Upper lobe of right lung (tissue), 1 donor: ENCODE results near the gene SCMH1. TPM values are rescaled to one million over a fixed set of nuclear protein-coding genes. Genes with fewer than 3 reads are reported as not detected.

Source experiments
- ATAC-seq: fragments of 200-7000 bp; cut with Tn5 transposase; one replicate; pipeline ENCODE4 v1.9.1; 2020; ENCODE audit warnings: mild to moderate bottlenecking, moderate library complexity
- DNase-seq: peaks from one replicate; pipeline ENCODE4 v3.0.0-alpha.2; 2020
- H3K27ac ChIP-seq: fragments of 200-600 bp; one replicate; pipeline ENCODE4 v1.8.0; 2022
- H3K27me3 ChIP-seq: fragments of 200-600 bp; one replicate; pipeline ENCODE4 v1.8.0; 2022; ENCODE audit warnings: mild to moderate bottlenecking
- H3K36me3 ChIP-seq: fragments of 200-600 bp; one replicate; pipeline ENCODE4 v1.8.0; 2022
- H3K4me1 ChIP-seq: fragments of 200-600 bp; one replicate; pipeline ENCODE4 v1.8.0; 2022
- H3K4me3 ChIP-seq: fragments of 200-600 bp; one replicate; pipeline ENCODE4 v1.8.0; 2022; ENCODE audit warnings: mild to moderate bottlenecking
- H3K9me3 ChIP-seq: fragments of 200-600 bp; one replicate; pipeline ENCODE4 v1.8.0; 2022
- intact Hi-C: fragments of 100-400 bp; cut with DNase I; formaldehyde crosslinking; loops from one replicate; pipeline ENCODE4 v1.11.0; 2022
- total RNA-seq: library from RNA; stranded (reverse); fragmentation: NEBNext Ultra II Directional; extraction: Animal tissue kit (Norgen Biotek cat#: 25700); gene quantifications from one replicate; pipeline ENCODE4 v1.2.1, GENCODE V29; 2021
- TF ChIP-seq, protein P1 (sequence below): fragments of 200-600 bp; IDR thresholded peaks from one replicate; pipeline ENCODE4 v1.8.0; 2022; ENCODE audit warnings: antibody characterized with exemption
- donor health status: DM: no; HTN: yes; CAD: no; lungs with severe emphysema.

The SCMH1 gene
- total RNA-seq, 1 donor from 2014 or later: 37.2 TPM

GRCh38 chr1:41249319-41249718 is 7.2 kb upstream of the SCMH1 start:
- TF ChIP-seq, protein P1, sequence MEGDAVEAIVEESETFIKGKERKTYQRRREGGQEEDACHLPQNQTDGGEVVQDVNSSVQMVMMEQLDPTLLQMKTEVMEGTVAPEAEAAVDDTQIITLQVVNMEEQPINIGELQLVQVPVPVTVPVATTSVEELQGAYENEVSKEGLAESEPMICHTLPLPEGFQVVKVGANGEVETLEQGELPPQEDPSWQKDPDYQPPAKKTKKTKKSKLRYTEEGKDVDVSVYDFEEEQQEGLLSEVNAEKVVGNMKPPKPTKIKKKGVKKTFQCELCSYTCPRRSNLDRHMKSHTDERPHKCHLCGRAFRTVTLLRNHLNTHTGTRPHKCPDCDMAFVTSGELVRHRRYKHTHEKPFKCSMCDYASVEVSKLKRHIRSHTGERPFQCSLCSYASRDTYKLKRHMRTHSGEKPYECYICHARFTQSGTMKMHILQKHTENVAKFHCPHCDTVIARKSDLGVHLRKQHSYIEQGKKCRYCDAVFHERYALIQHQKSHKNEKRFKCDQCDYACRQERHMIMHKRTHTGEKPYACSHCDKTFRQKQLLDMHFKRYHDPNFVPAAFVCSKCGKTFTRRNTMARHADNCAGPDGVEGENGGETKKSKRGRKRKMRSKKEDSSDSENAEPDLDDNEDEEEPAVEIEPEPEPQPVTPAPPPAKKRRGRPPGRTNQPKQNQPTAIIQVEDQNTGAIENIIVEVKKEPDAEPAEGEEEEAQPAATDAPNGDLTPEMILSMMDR: no peak
- no peak for ATAC-seq
- H3K36me3 ChIP-seq: no peaks in the 10 kb centered on the region
- no peak overlapping the region for H3K4me3 ChIP-seq
- peaks cover 4% of the 10 kb centered on the region for H3K27me3 ChIP-seq
- no peaks in the 10 kb centered on the region for H3K4me1 ChIP-seq
- no peak overlapping the region for H3K27ac ChIP-seq
- no peak for DNase-seq
- intact Hi-C loops: no loop called here
- no peaks in the 10 kb centered on the region for H3K9me3 ChIP-seq

DNA sequence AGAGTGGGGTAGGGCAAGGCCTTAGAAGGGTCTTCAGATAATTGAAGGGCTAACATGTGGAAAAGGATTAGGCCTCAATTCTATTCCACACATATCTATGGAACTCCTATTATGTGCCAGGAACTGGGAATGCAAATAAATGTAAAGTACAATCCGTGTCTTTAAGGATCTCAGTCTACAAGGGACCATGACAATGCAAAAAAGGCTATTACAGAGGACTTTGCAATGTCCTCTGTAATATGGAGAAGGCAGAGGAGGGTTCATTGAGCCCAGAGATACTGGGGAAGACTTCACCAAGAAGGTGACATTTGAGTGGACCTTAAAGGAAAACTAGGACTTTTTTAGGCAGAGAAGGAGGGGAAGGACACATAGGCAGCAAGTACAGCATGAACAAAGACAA is 4.5 kb upstream of the SCMH1 start:
- Histone ChIP-seq H3K9me3 (no peaks in the 10 kb centered on the region), H3K36me3 (no peaks in the 10 kb centered on the region), H3K27me3 (no peaks in the 10 kb centered on the region), H3K27ac (no peak overlapping the region), H3K4me3 (no peak overlapping the region), H3K4me1 (no peaks in the 10 kb centered on the region)
- intact Hi-C loops: no loop called here
- no peak for DNase-seq
- TF ChIP-seq, protein P1: no peak
- ATAC-seq: no peak

- DNase-seq (no peak), ATAC-seq (no peak)
- Histone ChIP-seq H3K27me3 (no peaks in the 10 kb centered on the region), H3K27ac (no peak overlapping the region), H3K9me3 (no peaks in the 10 kb centered on the region), H3K4me3 (no peak overlapping the region), H3K4me1 (peaks cover 5% of the 10 kb centered on the region), H3K36me3 (no peaks in the 10 kb centered on the region)
- intact Hi-C loops: no loop called here
- TF ChIP-seq, protein P1: no peak
These were observed 3.6 kb upstream of the SCMH1 start for GRCh38 chr1:41245659-41246058.

DNA sequence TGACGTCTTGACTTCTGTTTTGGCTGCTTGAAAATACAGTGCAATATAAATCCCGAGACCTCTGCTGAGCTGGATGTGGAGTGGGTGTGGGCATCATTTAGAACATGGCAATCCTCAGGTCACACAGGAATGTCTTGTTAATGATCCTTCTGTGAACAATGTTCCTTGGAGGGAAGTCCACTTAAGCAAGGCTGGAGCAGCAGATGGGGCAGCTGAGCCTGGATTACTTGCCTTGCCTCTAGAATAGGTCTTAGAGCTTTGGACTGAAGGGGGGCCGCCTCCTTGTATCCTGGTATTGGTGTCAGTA is 926 bp upstream of the SCMH1 start:
- no peak for ATAC-seq
- Histone ChIP-seq H3K4me3 (no peak overlapping the region), H3K27ac (no peak overlapping the region), H3K4me1 (peaks cover 14% of the 10 kb centered on the region), H3K9me3 (no peaks in the 10 kb centered on the region), H3K36me3 (no peaks in the 10 kb centered on the region), H3K27me3 (no peaks in the 10 kb centered on the region)
- TF ChIP-seq, protein P1: no peak
- DNase-seq: no peak
- intact Hi-C loops: no loop called here

GRCh38 chr1:41242342-41243078 is 404 bp upstream of the SCMH1 start:
- peaks cover 14% of the 10 kb centered on the region for H3K4me1 ChIP-seq
- DNase-seq: peak; percentile 71
- ATAC-seq: peak; percentile 5
- intact Hi-C loops: no loop called here
- H3K27me3 ChIP-seq: no peaks in the 10 kb centered on the region
- TF ChIP-seq, protein P1: no peak
- H3K4me3 ChIP-seq: peak overlapping the region; percentile 68
- no peaks in the 10 kb centered on the region for H3K36me3 ChIP-seq
- no peaks in the 10 kb centered on the region for H3K9me3 ChIP-seq
- peak overlapping the region; percentile 82 for H3K27ac ChIP-seq

DNA sequence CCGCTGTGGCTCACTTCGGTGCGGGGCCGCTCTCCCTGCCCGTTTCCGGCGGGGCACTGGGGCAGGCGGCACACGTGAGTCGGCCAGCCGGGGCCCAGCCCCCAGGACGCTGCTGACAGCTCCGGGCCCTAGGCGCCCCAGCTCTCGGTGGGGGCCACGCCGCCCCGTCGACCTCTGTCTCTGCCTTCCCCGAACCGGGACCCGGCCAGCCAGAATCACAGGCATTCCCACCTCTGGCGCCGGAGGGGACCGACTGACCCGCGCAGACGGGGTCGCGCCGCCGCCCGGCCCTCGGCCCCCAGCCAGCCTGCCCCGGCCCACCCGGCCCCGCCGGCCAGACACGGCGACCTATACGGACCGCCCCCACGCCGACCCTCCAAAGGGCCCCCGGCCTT is 755 bp downstream of the SCMH1 start:
- Histone ChIP-seq H3K9me3 (no peaks in the 10 kb centered on the region), H3K27ac (peak overlapping the region; percentile 90), H3K36me3 (no peaks in the 10 kb centered on the region), H3K4me3 (peak overlapping the region; percentile 68), H3K27me3 (no peaks in the 10 kb centered on the region), H3K4me1 (peaks cover 14% of the 10 kb centered on the region)
- DNase-seq (peak; percentile 84), ATAC-seq (peak; percentile 89)
- intact Hi-C loops: no loop called here
- TF ChIP-seq, protein P1: no peak
